SHP77 treated with DMSO at 0.1 percent for 48 hours (cell line): ENCODE measurements around the gene MICAL3.
"Not testable (repeated sequence)": the region's sequence is repeated elsewhere in the genome, so short reads cannot be mapped to it uniquely, and the experiment has no call there.

ENCODE experiments used
- DNase-seq: peaks from one replicate; lab custom pipeline; 2025; lab: John Stamatoyannopoulos, UW

MICAL3 gene

GRCh38 chr22:17882727-17883126 is 141.6 kb downstream of the MICAL3 start:
- DNase-seq: no peak

GRCh38 chr22:17882162-17882561 is 142.2 kb downstream of the MICAL3 start:
- no peak for DNase-seq

- no peak for DNase-seq
These were observed 143.0 kb downstream of the MICAL3 start for GRCh38 chr22:17881366-17881765.

GRCh38 chr22:17880468-17880867 is 143.9 kb downstream of the MICAL3 start:
- DNase-seq: no peak

GRCh38 chr22:17880020-17880419 is 144.3 kb downstream of the MICAL3 start:
- no peak for DNase-seq

- no peak for DNase-seq
These were observed 145.4 kb downstream of the MICAL3 start for GRCh38 chr22:17878941-17879340.

- DNase-seq: no peak
These were observed 146.1 kb downstream of the MICAL3 start for GRCh38 chr22:17878186-17878694.

- DNase-seq: not testable (repeated sequence)
These were observed 147.2 kb downstream of the MICAL3 start for GRCh38 chr22:17876878-17877855.

GRCh38 chr22:17876306-17876831 is 148.0 kb downstream of the MICAL3 start:
- DNase-seq: no peak

- no peak for DNase-seq
These were observed 148.7 kb downstream of the MICAL3 start for GRCh38 chr22:17875631-17876030.

GRCh38 chr22:17875156-17875555 is 149.2 kb downstream of the MICAL3 start:
- DNase-seq: no peak

GRCh38 chr22:17874231-17874905 is 150.0 kb downstream of the MICAL3 start:
- no peak for DNase-seq

GRCh38 chr22:17873804-17874203 is 150.6 kb downstream of the MICAL3 start:
- no peak for DNase-seq

GRCh38 chr22:17873116-17873515 is 151.2 kb downstream of the MICAL3 start:
- DNase-seq: no peak

GRCh38 chr22:17872471-17872870 is 151.9 kb downstream of the MICAL3 start:
- DNase-seq: no peak

- no peak for DNase-seq
These were observed 152.5 kb downstream of the MICAL3 start for GRCh38 chr22:17871726-17872458.

GRCh38 chr22:17870407-17870806 is 154.0 kb downstream of the MICAL3 start:
- DNase-seq: no peak

- DNase-seq: no peak
These were observed 154.9 kb downstream of the MICAL3 start for GRCh38 chr22:17869285-17870096.

GRCh38 chr22:17868771-17869170 is 155.6 kb downstream of the MICAL3 start:
- no peak for DNase-seq

GRCh38 chr22:17867160-17867785 is 157.1 kb downstream of the MICAL3 start:
- no peak for DNase-seq

- no peak for DNase-seq
These were observed 157.7 kb downstream of the MICAL3 start for GRCh38 chr22:17866621-17867020.
